HCT116 (cell line): ENCODE results near the gene C11orf21.

Experiments used
- EZH2 ChIP-seq: fragments of 200-600 bp; sonication (generic); IDR thresholded peaks from 2 replicates; pipeline ENCODE4 v1.6.1; 2017; ENCODE audit warnings: antibody characterized with exemption, mixed run types
- EZH2phosphoT487 ChIP-seq: fragments of 200-600 bp; IDR thresholded peaks from 2 replicates; pipeline ENCODE4 v1.6.1; 2018; ENCODE audit warnings: antibody characterized with exemption, borderline replicate concordance
- POLR2A ChIP-seq: IDR thresholded peaks from 2 replicates; pipeline ENCODE4 v1.7.0; 2011; ENCODE audit warnings: borderline replicate concordance; ENCODE audit not compliant: insufficient read depth, insufficient read length; ENCODE audit errors: extremely low read depth
- POLR2AphosphoS5 ChIP-seq: IDR thresholded peaks from 2 replicates; pipeline ENCODE4 v1.6.1; 2011; ENCODE audit warnings: mild to moderate bottlenecking, low read depth, low read length, moderate library complexity
- TCF7L2 ChIP-seq: IDR thresholded peaks from 2 replicates; pipeline ENCODE4 v1.7.0; 2011; ENCODE audit warnings: borderline replicate concordance, inconsistent platforms; ENCODE audit not compliant: insufficient read depth, insufficient read length; ENCODE audit errors: extremely low read depth
- TF ChIP-seq, protein P1 (sequence below), 3 experiments: fragments of 200-600 bp in 1 of 3; sonication (generic) in 1 of 3; IDR thresholded peaks in 2 of 3; conservative IDR thresholded peaks in 1 of 3; 2 replicates each; pipeline ENCODE4 v1.5.1; 2012 to 2017; ENCODE audit warnings: low read depth in 2 of 3, low read length in 2 of 3, antibody characterized with exemption in 1 of 3, borderline replicate concordance in 1 of 3, control low read depth in 1 of 3, mild to moderate bottlenecking in 1 of 3, mixed read lengths in 1 of 3, mixed run types in 1 of 3, moderate library complexity in 1 of 3; ENCODE audit not compliant: insufficient read depth in 1 of 3
- TF ChIP-seq, protein P2 (sequence below): IDR thresholded peaks from 2 replicates; pipeline ENCODE4 v1.6.1; 2012; ENCODE audit warnings: low read depth

GRCh38 chr11:2293984-2294925 is 7.5 kb downstream of the C11orf21 start:
- TF ChIP-seq, protein P1, sequence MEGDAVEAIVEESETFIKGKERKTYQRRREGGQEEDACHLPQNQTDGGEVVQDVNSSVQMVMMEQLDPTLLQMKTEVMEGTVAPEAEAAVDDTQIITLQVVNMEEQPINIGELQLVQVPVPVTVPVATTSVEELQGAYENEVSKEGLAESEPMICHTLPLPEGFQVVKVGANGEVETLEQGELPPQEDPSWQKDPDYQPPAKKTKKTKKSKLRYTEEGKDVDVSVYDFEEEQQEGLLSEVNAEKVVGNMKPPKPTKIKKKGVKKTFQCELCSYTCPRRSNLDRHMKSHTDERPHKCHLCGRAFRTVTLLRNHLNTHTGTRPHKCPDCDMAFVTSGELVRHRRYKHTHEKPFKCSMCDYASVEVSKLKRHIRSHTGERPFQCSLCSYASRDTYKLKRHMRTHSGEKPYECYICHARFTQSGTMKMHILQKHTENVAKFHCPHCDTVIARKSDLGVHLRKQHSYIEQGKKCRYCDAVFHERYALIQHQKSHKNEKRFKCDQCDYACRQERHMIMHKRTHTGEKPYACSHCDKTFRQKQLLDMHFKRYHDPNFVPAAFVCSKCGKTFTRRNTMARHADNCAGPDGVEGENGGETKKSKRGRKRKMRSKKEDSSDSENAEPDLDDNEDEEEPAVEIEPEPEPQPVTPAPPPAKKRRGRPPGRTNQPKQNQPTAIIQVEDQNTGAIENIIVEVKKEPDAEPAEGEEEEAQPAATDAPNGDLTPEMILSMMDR (IDR thresholded peaks at IDR 0.05 in 2 of 3, conservative IDR thresholded peaks at IDR 0.05 in 1 of 3; ENCODE audit: borderline replicate concordance in 1 of 3, insufficient read depth in 1 of 3, low read depth in 2 of 3, low read length in 2 of 3): 0 out of 6 replicates have a peak, but pooled peaks of 2 of the 3 experiments have one; percentile 8 to 11
- TF ChIP-seq POLR2AphosphoS5 (no peak), TCF7L2 (no peak), EZH2 (no peak), EZH2phosphoT487 (no peak), POLR2A (no peak)
- TF ChIP-seq, protein P2, sequence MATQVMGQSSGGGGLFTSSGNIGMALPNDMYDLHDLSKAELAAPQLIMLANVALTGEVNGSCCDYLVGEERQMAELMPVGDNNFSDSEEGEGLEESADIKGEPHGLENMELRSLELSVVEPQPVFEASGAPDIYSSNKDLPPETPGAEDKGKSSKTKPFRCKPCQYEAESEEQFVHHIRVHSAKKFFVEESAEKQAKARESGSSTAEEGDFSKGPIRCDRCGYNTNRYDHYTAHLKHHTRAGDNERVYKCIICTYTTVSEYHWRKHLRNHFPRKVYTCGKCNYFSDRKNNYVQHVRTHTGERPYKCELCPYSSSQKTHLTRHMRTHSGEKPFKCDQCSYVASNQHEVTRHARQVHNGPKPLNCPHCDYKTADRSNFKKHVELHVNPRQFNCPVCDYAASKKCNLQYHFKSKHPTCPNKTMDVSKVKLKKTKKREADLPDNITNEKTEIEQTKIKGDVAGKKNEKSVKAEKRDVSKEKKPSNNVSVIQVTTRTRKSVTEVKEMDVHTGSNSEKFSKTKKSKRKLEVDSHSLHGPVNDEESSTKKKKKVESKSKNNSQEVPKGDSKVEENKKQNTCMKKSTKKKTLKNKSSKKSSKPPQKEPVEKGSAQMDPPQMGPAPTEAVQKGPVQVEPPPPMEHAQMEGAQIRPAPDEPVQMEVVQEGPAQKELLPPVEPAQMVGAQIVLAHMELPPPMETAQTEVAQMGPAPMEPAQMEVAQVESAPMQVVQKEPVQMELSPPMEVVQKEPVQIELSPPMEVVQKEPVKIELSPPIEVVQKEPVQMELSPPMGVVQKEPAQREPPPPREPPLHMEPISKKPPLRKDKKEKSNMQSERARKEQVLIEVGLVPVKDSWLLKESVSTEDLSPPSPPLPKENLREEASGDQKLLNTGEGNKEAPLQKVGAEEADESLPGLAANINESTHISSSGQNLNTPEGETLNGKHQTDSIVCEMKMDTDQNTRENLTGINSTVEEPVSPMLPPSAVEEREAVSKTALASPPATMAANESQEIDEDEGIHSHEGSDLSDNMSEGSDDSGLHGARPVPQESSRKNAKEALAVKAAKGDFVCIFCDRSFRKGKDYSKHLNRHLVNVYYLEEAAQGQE: no peak
